ENCODE measurements around the gene SLIT3.

SLIT3 gene

GRCh38 chr5:168674893-168675482 lies 626.0 kb downstream of the SLIT3 start:
- no peaks in the 10 kb centered on the region for H3K27me3 ChIP-seq (ENCODE audit: insufficient read depth, poor library complexity, severe bottlenecking)
- TF ChIP-seq CTCF (IDR thresholded peaks at IDR 0.05; ENCODE audit: insufficient read depth, low read length) (no peak), REST (IDR thresholded peaks at IDR 0.05; ENCODE audit: insufficient replicate concordance, low read depth) (no peak), POLR2AphosphoS5 (IDR thresholded peaks at IDR 0.05; ENCODE audit: low read depth) (no peak), GABPA (IDR thresholded peaks at IDR 0.05; ENCODE audit: low read depth) (no peak), SPI1 (IDR thresholded peaks at IDR 0.05; ENCODE audit: borderline replicate concordance, low read depth) (no peak)
- no peak overlapping the region for H3K27ac ChIP-seq (replicated peaks)
- DNase-seq (ENCODE audit: low read depth in 1 of 2, low spot score in 1 of 2): no peak
- no peak overlapping the region for H3K4me3 ChIP-seq (replicated peaks; ENCODE audit: insufficient read depth, low read length)

GRCh38 chr5:168672888-168673287 lies 628.1 kb downstream of the SLIT3 start:
- no peaks in the 10 kb centered on the region for H3K27me3 ChIP-seq (ENCODE audit: insufficient read depth, poor library complexity, severe bottlenecking)
- no peak for DNase-seq (ENCODE audit: low read depth in 1 of 2, low spot score in 1 of 2)
- H3K4me3 ChIP-seq (replicated peaks; ENCODE audit: insufficient read depth, low read length): no peak overlapping the region
- TF ChIP-seq GABPA (IDR thresholded peaks at IDR 0.05; ENCODE audit: low read depth): no peak
- no peak for TF ChIP-seq CTCF (IDR thresholded peaks at IDR 0.05; ENCODE audit: insufficient read depth, low read length)
- TF ChIP-seq SPI1 (IDR thresholded peaks at IDR 0.05; ENCODE audit: borderline replicate concordance, low read depth): no peak
- no peak for TF ChIP-seq POLR2AphosphoS5 (IDR thresholded peaks at IDR 0.05; ENCODE audit: low read depth)
- TF ChIP-seq REST (IDR thresholded peaks at IDR 0.05; ENCODE audit: insufficient replicate concordance, low read depth): no peak
- no peak overlapping the region for H3K27ac ChIP-seq (replicated peaks)

GRCh38 chr5:168672016-168672415 lies 628.9 kb downstream of the SLIT3 start:
- no peak for DNase-seq (ENCODE audit: low read depth in 1 of 2, low spot score in 1 of 2)
- H3K27ac ChIP-seq (replicated peaks): no peak overlapping the region
- TF ChIP-seq CTCF (IDR thresholded peaks at IDR 0.05; ENCODE audit: insufficient read depth, low read length) (no peak), GABPA (IDR thresholded peaks at IDR 0.05; ENCODE audit: low read depth) (no peak), POLR2AphosphoS5 (IDR thresholded peaks at IDR 0.05; ENCODE audit: low read depth) (no peak), REST (IDR thresholded peaks at IDR 0.05; ENCODE audit: insufficient replicate concordance, low read depth) (no peak), SPI1 (IDR thresholded peaks at IDR 0.05; ENCODE audit: borderline replicate concordance, low read depth) (no peak)
- H3K27me3 ChIP-seq (ENCODE audit: insufficient read depth, poor library complexity, severe bottlenecking): no peaks in the 10 kb centered on the region
- H3K4me3 ChIP-seq (replicated peaks; ENCODE audit: insufficient read depth, low read length): no peak overlapping the region
